GM12874 (cell line): ENCODE results near the gene CYP17A1.

Experiments
- CTCF ChIP-seq: IDR thresholded peaks from 2 replicates; pipeline ENCODE4 v1.5.1; 2011; ENCODE audit warnings: low read depth, mild to moderate bottlenecking, control low read depth, low read length, moderate library complexity; ENCODE audit not compliant: insufficient read depth

CYP17A1 gene

GRCh38 chr10:102814453-102814871 is 22.8 kb downstream of the CYP17A1 start:
- TF ChIP-seq CTCF: no peak

- TF ChIP-seq CTCF: no peak
Observed at GRCh38 chr10:102813734-102814452, 23.3 kb downstream of the CYP17A1 start.

- no peak for TF ChIP-seq CTCF
Observed at GRCh38 chr10:102813017-102813541, 24.1 kb downstream of the CYP17A1 start.

- no peak for TF ChIP-seq CTCF
Observed at GRCh38 chr10:102812231-102812876, 24.9 kb downstream of the CYP17A1 start.

GRCh38 chr10:102811346-102811745 is 25.9 kb downstream of the CYP17A1 start:
- no peak for TF ChIP-seq CTCF

GRCh38 chr10:102808380-102808779 is 28.8 kb downstream of the CYP17A1 start:
- TF ChIP-seq CTCF: no peak

- no peak for TF ChIP-seq CTCF
Observed at GRCh38 chr10:102804382-102805055, 32.7 kb downstream of the CYP17A1 start.
